Fibroblast of lung (primary cell): ENCODE data around the gene BNIP5.

Experiments used
- CTCF ChIP-seq, 2 donors: IDR thresholded peaks in 1 of 2; conservative IDR thresholded peaks in 1 of 2; 1 replicate in 1 of 2; 2 replicates in 1 of 2; pipeline ENCODE4 v1.5.1; 2011 to 2012; ENCODE audit warnings: low read length in 2 of 2, control low read depth in 1 of 2, inconsistent platforms in 1 of 2, low read depth in 1 of 2, mild to moderate bottlenecking in 1 of 2
- EZH2 ChIP-seq: IDR thresholded peaks from 2 replicates; pipeline ENCODE4 v1.5.1; 2012; ENCODE audit warnings: low read length, control low read depth, mild to moderate bottlenecking; ENCODE audit errors: missing control alignments

DNA sequence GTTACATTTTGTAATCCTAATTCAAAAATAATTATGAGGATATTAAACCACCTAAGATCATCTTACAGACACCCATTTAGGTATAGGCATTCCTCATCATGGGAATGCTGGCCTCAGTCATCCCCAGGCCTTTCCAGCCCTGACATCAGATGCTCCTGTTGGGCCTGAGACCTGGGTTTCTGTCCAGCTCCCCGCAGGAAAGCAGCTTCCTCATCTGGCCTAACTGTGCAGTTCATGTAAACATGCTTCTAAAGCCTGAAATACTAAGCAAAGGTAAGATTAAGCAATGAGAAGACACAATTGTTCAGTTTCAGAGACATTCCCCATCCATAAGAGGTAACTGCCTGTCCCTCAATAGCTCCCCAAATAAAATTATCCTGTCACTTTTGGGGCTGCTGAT is 31.7 kb upstream of the BNIP5 start:
- no peak for TF ChIP-seq EZH2
- TF ChIP-seq CTCF (conservative IDR thresholded peaks at IDR 0.05 in 1 of 2, IDR thresholded peaks at IDR 0.05 in 1 of 2; ENCODE audit: low read depth in 1 of 2, low read length in 2 of 2) = no peak
